HEK293 (cell line): Measurements from ENCODE around the gene LRRC26.
A peak's percentile ranks its signal among the peaks of the same experiment; 100 is the strongest.

Source experiments
- ELK4 ChIP-seq: IDR thresholded peaks from 2 replicates; pipeline ENCODE4 v1.6.1; 2011; ENCODE audit warnings: mild to moderate bottlenecking, low read depth, low read length, borderline replicate concordance
- GLIS2 ChIP-seq: fragments of 450-650 bp; formaldehyde crosslinking; IDR thresholded peaks from 2 replicates; pipeline ENCODE4 v1.5.1; 2016; ENCODE audit warnings: missing biosample characterization, missing genetic modification characterization
- INSM2 ChIP-seq: fragments of 450-650 bp; formaldehyde crosslinking; IDR thresholded peaks from 2 replicates; pipeline ENCODE4 v1.5.1; 2016; ENCODE audit warnings: missing biosample characterization, missing genetic modification characterization
- KLF7 ChIP-seq: fragments of 450-650 bp; formaldehyde crosslinking; IDR thresholded peaks from 2 replicates; pipeline ENCODE4 v1.5.1; 2016; ENCODE audit warnings: missing biosample characterization, missing genetic modification characterization, borderline replicate concordance
- MEIS1 ChIP-seq: sonication (generic); formaldehyde crosslinking; IDR thresholded peaks from 2 replicates; pipeline ENCODE4 v1.8.1; 2022; ENCODE audit warnings: missing genetic modification reagents, mild to moderate bottlenecking, borderline replicate concordance
- OVOL3 ChIP-seq: fragments of 450-650 bp; formaldehyde crosslinking; IDR thresholded peaks from 2 replicates; pipeline ENCODE4 v1.5.1; 2016; ENCODE audit warnings: missing biosample characterization, missing genetic modification characterization
- REPIN1 ChIP-seq: fragments of 450-650 bp; formaldehyde crosslinking; IDR thresholded peaks from 2 replicates; pipeline ENCODE4 v1.5.1; 2017; ENCODE audit warnings: missing biosample characterization, missing genetic modification characterization, low read depth
- SCRT1 ChIP-seq: fragments of 450-650 bp; formaldehyde crosslinking; IDR thresholded peaks from 2 replicates; pipeline ENCODE4 v1.5.1; 2016; ENCODE audit warnings: missing biosample characterization, missing genetic modification characterization, borderline replicate concordance
- SCRT2 ChIP-seq: fragments of 450-650 bp; formaldehyde crosslinking; IDR thresholded peaks from 2 replicates; pipeline ENCODE4 v1.5.1; 2016; ENCODE audit warnings: missing biosample characterization, missing genetic modification characterization
- ZBTB17 ChIP-seq: fragments of 450-650 bp; formaldehyde crosslinking; IDR thresholded peaks from 2 replicates; pipeline ENCODE4 v1.5.1; 2016; ENCODE audit warnings: missing biosample characterization, missing genetic modification characterization
- ZEB2 ChIP-seq: fragments of 450-650 bp; formaldehyde crosslinking; IDR thresholded peaks from 2 replicates; pipeline ENCODE4 v1.5.1; 2016; ENCODE audit warnings: missing biosample characterization, missing genetic modification characterization
- ZNF121 ChIP-seq: fragments of 450-650 bp; formaldehyde crosslinking; IDR thresholded peaks from 2 replicates; pipeline ENCODE4 v1.5.1; 2016; ENCODE audit warnings: missing biosample characterization, missing genetic modification characterization
- ZNF138 ChIP-seq: fragments of 450-650 bp; formaldehyde crosslinking; IDR thresholded peaks from 2 replicates; pipeline ENCODE4 v1.5.1; 2016; ENCODE audit warnings: missing biosample characterization, missing genetic modification characterization, borderline replicate concordance
- ZNF2 ChIP-seq: fragments of 450-650 bp; formaldehyde crosslinking; IDR thresholded peaks from 2 replicates; pipeline ENCODE4 v1.5.1; 2016; ENCODE audit warnings: missing biosample characterization, missing genetic modification characterization
- ZNF211 ChIP-seq: fragments of 450-650 bp; formaldehyde crosslinking; IDR thresholded peaks from 2 replicates; pipeline ENCODE4 v1.5.1; 2016; ENCODE audit warnings: low read depth, missing biosample characterization, missing genetic modification characterization
- ZNF221 ChIP-seq: fragments of 450-650 bp; formaldehyde crosslinking; IDR thresholded peaks from 2 replicates; pipeline ENCODE4 v1.5.1; 2017; ENCODE audit warnings: missing biosample characterization, missing genetic modification characterization, borderline replicate concordance
- ZNF239 ChIP-seq: fragments of 450-650 bp; formaldehyde crosslinking; IDR thresholded peaks from 2 replicates; pipeline ENCODE4 v1.5.1; 2016; ENCODE audit warnings: missing biosample characterization, missing genetic modification characterization
- ZNF248 ChIP-seq: fragments of 450-650 bp; formaldehyde crosslinking; IDR thresholded peaks from 2 replicates; pipeline ENCODE4 v1.5.1; 2017; ENCODE audit warnings: missing biosample characterization, missing genetic modification characterization
- ZNF292 ChIP-seq: fragments of 450-650 bp; formaldehyde crosslinking; IDR thresholded peaks from 2 replicates; pipeline ENCODE4 v1.5.1; 2016; ENCODE audit warnings: low read depth, missing biosample characterization, missing genetic modification characterization, borderline replicate concordance
- ZNF302 ChIP-seq: fragments of 450-650 bp; formaldehyde crosslinking; IDR thresholded peaks from 2 replicates; pipeline ENCODE4 v1.5.1; 2016; ENCODE audit warnings: missing biosample characterization, missing genetic modification characterization, low read depth
- ZNF350 ChIP-seq: fragments of 450-650 bp; formaldehyde crosslinking; IDR thresholded peaks from 2 replicates; pipeline ENCODE4 v1.5.0; 2017; ENCODE audit warnings: missing biosample characterization, mild to moderate bottlenecking, missing genetic modification characterization
- ZNF391 ChIP-seq: fragments of 450-650 bp; formaldehyde crosslinking; IDR thresholded peaks from 2 replicates; pipeline ENCODE4 v1.5.1; 2016; ENCODE audit warnings: low read depth, missing biosample characterization, missing genetic modification characterization, borderline replicate concordance
- ZNF416 ChIP-seq: fragments of 450-650 bp; formaldehyde crosslinking; IDR thresholded peaks from 2 replicates; pipeline ENCODE4 v1.5.1; 2016; ENCODE audit warnings: missing biosample characterization, missing genetic modification characterization
- ZNF510 ChIP-seq: fragments of 450-650 bp; formaldehyde crosslinking; IDR thresholded peaks from 2 replicates; pipeline ENCODE4 v1.5.1; 2018; ENCODE audit warnings: mild to moderate bottlenecking, missing genetic modification characterization, missing biosample characterization; ENCODE audit not compliant: insufficient replicate concordance
- ZNF513 ChIP-seq: fragments of 450-650 bp; IDR thresholded peaks from 2 replicates; pipeline ENCODE4 v1.5.1; 2018; ENCODE audit warnings: missing biosample characterization, missing genetic modification characterization
- ZNF521 ChIP-seq: fragments of 450-650 bp; formaldehyde crosslinking; IDR thresholded peaks from 2 replicates; pipeline ENCODE4 v1.5.1; 2017; ENCODE audit warnings: missing biosample characterization, mild to moderate bottlenecking, missing genetic modification characterization
- ZNF549 ChIP-seq: fragments of 450-650 bp; IDR thresholded peaks from 2 replicates; pipeline ENCODE4 v1.5.1; 2018; ENCODE audit warnings: missing biosample characterization, missing genetic modification characterization, mild to moderate bottlenecking, inconsistent platforms, moderate library complexity
- ZNF560 ChIP-seq: fragments of 450-650 bp; formaldehyde crosslinking; IDR thresholded peaks from 2 replicates; pipeline ENCODE4 v1.5.1; 2017; ENCODE audit warnings: missing biosample characterization, missing genetic modification characterization, borderline replicate concordance
- ZNF571 ChIP-seq: fragments of 450-650 bp; formaldehyde crosslinking; IDR thresholded peaks from 2 replicates; pipeline ENCODE4 v1.5.0; 2017; ENCODE audit warnings: missing biosample characterization, missing genetic modification characterization
- ZNF626 ChIP-seq: fragments of 450-650 bp; sonication (Bioruptor Pico); formaldehyde crosslinking; IDR thresholded peaks from 2 replicates; pipeline ENCODE4 v1.5.1; 2018; ENCODE audit warnings: missing biosample characterization, missing genetic modification characterization, inconsistent platforms
- ZNF660 ChIP-seq: fragments of 450-650 bp; IDR thresholded peaks from 2 replicates; pipeline ENCODE4 v1.5.1; 2018; ENCODE audit warnings: missing biosample characterization, mild to moderate bottlenecking, missing genetic modification characterization
- ZNF704 ChIP-seq: fragments of 450-650 bp; formaldehyde crosslinking; IDR thresholded peaks from 2 replicates; pipeline ENCODE4 v1.5.1; 2016; ENCODE audit warnings: missing biosample characterization, missing genetic modification characterization
- ZNF830 ChIP-seq: fragments of 450-650 bp; IDR thresholded peaks from 2 replicates; pipeline ENCODE4 v1.5.0; 2018; ENCODE audit warnings: missing biosample characterization, missing genetic modification characterization, low read depth, mild to moderate bottlenecking, moderate library complexity
- TF ChIP-seq, protein P1 (sequence below): fragments of 450-650 bp; formaldehyde crosslinking; IDR thresholded peaks from 2 replicates; pipeline ENCODE4 v1.5.1; 2016; ENCODE audit warnings: missing biosample characterization, missing genetic modification characterization

Gene LRRC26

DNA sequence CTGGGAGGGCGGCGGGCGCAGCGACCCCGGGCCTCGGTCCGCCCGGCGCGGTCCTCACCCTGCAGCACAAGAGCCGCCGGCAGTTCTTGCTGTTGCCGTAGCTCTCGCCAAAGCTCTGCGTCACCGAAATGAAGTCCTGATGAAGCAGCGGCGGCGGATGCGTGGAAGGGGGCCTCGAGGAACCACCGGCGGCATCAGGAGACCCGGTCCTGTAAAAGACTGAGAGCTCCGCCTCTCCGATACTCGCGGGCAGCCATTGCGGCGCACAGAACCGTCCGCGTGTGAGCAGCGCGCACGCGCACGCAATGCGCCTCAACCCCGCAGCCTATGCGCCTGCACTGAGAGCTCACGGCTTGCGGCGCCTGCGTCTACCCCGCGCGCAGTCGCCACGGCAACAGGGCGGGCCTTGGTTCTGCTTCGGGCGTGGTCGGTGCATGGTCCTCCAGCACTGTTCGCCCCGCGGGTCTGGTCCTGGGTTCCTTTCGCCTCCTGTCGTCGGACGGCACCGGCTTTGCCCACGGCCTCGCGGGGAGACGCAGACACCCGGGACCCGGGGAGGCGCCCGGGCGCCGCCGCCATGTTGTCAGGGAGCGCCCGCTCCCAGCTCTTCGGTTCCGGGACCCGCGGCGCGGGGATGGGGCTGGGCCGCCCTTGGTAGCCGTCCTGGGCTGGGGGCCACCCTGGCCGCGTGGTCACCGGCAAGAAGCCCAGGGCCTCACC is 40.2 kb downstream of the LRRC26 start (continued):
- TF ChIP-seq INSM2 (tag by site-specific recombination): no peak
- TF ChIP-seq ZNF560: no peak
- TF ChIP-seq OVOL3 (tag by site-specific recombination): no peak
- peak; percentile 73 for TF ChIP-seq ZBTB17 (tag by site-specific recombination)
- TF ChIP-seq ZNF221 (tag by site-specific recombination): no peak
- no peak for TF ChIP-seq ZNF350 (tag by site-specific recombination)
- no peak for TF ChIP-seq ZNF248
- TF ChIP-seq ZNF2: peak; percentile 58; the same call in 1 of the 2 replicates
- no peak for TF ChIP-seq ZNF549 (tag by site-specific recombination)
- TF ChIP-seq ZNF660 (tag by site-specific recombination): peak; percentile 34
- TF ChIP-seq SCRT1 (tag by site-specific recombination): no peak
- no peak for TF ChIP-seq ZNF292 (tag by site-specific recombination)
- no peak for TF ChIP-seq ZNF416 (tag by site-specific recombination)
- TF ChIP-seq GLIS2 (tag by site-specific recombination): no peak
- TF ChIP-seq ZNF510 (tag by site-specific recombination): no peak
- TF ChIP-seq MEIS1: no peak
- TF ChIP-seq ZNF121: no peak
- no peak for TF ChIP-seq ZNF302 (tag by site-specific recombination)
- no peak for TF ChIP-seq ELK4
- no peak for TF ChIP-seq ZNF513 (tag by site-specific recombination)
- no peak for TF ChIP-seq SCRT2 (tag by site-specific recombination)
- no peak for TF ChIP-seq ZNF830 (tag by site-specific recombination)
- no peak for TF ChIP-seq REPIN1 (tag by site-specific recombination)
- TF ChIP-seq ZNF571: no peak
- no peak for TF ChIP-seq ZNF211
- TF ChIP-seq ZNF626: no peak
- peak; percentile 67 for TF ChIP-seq ZEB2 (tag by site-specific recombination)
- no peak for TF ChIP-seq ZNF138 (tag by site-specific recombination)
- TF ChIP-seq ZNF521 (tag by site-specific recombination): no peak
- no peak for TF ChIP-seq ZNF239 (tag by site-specific recombination)
- no peak for TF ChIP-seq ZNF704
- TF ChIP-seq, protein P1, sequence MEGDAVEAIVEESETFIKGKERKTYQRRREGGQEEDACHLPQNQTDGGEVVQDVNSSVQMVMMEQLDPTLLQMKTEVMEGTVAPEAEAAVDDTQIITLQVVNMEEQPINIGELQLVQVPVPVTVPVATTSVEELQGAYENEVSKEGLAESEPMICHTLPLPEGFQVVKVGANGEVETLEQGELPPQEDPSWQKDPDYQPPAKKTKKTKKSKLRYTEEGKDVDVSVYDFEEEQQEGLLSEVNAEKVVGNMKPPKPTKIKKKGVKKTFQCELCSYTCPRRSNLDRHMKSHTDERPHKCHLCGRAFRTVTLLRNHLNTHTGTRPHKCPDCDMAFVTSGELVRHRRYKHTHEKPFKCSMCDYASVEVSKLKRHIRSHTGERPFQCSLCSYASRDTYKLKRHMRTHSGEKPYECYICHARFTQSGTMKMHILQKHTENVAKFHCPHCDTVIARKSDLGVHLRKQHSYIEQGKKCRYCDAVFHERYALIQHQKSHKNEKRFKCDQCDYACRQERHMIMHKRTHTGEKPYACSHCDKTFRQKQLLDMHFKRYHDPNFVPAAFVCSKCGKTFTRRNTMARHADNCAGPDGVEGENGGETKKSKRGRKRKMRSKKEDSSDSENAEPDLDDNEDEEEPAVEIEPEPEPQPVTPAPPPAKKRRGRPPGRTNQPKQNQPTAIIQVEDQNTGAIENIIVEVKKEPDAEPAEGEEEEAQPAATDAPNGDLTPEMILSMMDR (tag by site-specific recombination): no peak
- no peak; the same call in 1 of the 2 replicates for TF ChIP-seq ZNF391 (tag by site-specific recombination)
- TF ChIP-seq KLF7 (tag by site-specific recombination): peak; percentile 69; the same call in 1 of the 2 replicates
